ENCODE measurements around the gene OTOG. TPM values are rescaled to one million over a fixed set of nuclear protein-coding genes. Genes with fewer than 3 reads are reported as not detected.

The OTOG gene
- total and polyA plus RNA-seq, 2 of the 8 experiments (the other 6 are each of a cell fraction or from before 2014, with no cell fraction given), result 0.41 to 1.5 TPM

DNA sequence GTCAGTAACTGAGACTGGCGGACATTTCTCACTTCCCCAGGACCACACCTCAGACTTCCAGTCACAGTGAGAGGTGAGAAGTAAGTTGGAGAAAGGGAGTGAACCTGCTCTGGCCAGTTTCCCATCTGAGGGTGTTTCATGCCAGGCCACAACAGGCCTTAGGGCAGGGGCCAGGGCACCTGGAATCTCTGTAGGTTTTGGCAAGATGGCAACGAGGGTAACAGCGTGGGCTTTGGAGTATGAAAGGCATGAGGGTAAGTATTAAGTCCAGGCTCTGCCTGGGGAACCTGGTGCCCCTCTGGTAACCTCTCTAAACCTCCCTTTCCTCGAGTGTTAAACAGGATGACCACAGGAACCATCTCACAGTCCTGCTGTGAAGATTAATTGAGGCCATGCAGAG lies 41.9 kb upstream of the OTOG start (continued):
- TF ChIP-seq CHD7 (IDR thresholded peaks at IDR 0.05; ENCODE audit: insufficient replicate concordance, low read length), result no peak
- TF ChIP-seq RBBP5 (IDR thresholded peaks at IDR 0.05; ENCODE audit: borderline replicate concordance, low read depth, low read length), result no peak
- TF ChIP-seq JUN (IDR thresholded peaks at IDR 0.05; ENCODE audit: low read depth, low read length), result no peak
- no peak for TF ChIP-seq NANOG (IDR thresholded peaks at IDR 0.05; ENCODE audit: insufficient read depth, low read depth, low read length, poor library complexity, severe bottlenecking)
- no peak for TF ChIP-seq TEAD4 (IDR thresholded peaks at IDR 0.05; ENCODE audit: low read depth, low read length)
- no peak for TF ChIP-seq SP2 (IDR thresholded peaks at IDR 0.05; ENCODE audit: low read length)
- no peak for TF ChIP-seq BACH1 (IDR thresholded peaks at IDR 0.05; ENCODE audit: low read length)
- TF ChIP-seq HDAC2 (IDR thresholded peaks at IDR 0.05; ENCODE audit: borderline replicate concordance in 1 of 2, low read depth in 2 of 2, low read length in 2 of 2), result no peak
- TF ChIP-seq EZH2 (IDR thresholded peaks at IDR 0.05; ENCODE audit: low read depth, low read length, severe bottlenecking), result no peak
- no peak for TF ChIP-seq USF2 (IDR thresholded peaks at IDR 0.05; ENCODE audit: low read length)
